ENCODE results near the gene CNTFR.

The CNTFR gene

DNA sequence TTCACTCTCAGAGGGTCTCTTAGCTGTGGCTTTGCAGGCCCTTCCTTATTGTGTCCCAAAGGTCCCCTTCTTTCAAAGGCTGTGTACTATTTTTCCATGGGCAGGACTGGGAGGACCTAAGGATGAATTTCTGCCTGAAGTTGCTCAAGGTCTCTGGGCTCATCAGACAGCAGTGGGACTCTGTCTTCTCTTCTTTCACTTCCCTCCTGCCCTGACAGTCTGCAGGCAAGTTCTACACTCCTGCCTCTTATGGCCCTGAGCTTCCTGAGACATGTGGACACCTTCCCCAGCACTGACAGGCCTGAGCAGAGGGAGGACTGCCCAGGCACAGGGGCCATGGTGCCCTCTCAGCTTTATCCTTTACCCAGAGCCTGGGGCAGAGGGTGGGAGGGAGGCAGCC lies 81.6 kb downstream of the CNTFR start:
- Histone ChIP-seq H3K27me3 (ENCODE audit: control insufficient read depth, insufficient read depth, low read length, poor library complexity, severe bottlenecking) (no peaks in the 10 kb centered on the region), H3K36me3 (ENCODE audit: control insufficient read depth, insufficient read depth, low read length) (no peaks in the 10 kb centered on the region), H3K4me3 (ENCODE audit: insufficient read depth, low read depth, low read length) (no peak overlapping the region), H3K4me1 (ENCODE audit: control insufficient read depth, insufficient read depth, low read length) (peaks cover 16% of the 10 kb centered on the region), H3K9me3 (ENCODE audit: control insufficient read depth, low read length) (no peaks in the 10 kb centered on the region), H3K27ac (ENCODE audit: insufficient read depth, low read depth, low read length, poor library complexity, severe bottlenecking) (no peak overlapping the region)

GRCh38 chr9:34507556-34507955 lies 82.0 kb downstream of the CNTFR start:
- no peak overlapping the region for H3K27ac ChIP-seq (ENCODE audit: insufficient read depth, low read depth, low read length, poor library complexity, severe bottlenecking)
- 89 to 93% methylated on average over 5 of the region's 5 CpGs for WGBS, 2 experiments
- no peaks in the 10 kb centered on the region for H3K27me3 ChIP-seq (ENCODE audit: control insufficient read depth, insufficient read depth, low read length, poor library complexity, severe bottlenecking)

DNA sequence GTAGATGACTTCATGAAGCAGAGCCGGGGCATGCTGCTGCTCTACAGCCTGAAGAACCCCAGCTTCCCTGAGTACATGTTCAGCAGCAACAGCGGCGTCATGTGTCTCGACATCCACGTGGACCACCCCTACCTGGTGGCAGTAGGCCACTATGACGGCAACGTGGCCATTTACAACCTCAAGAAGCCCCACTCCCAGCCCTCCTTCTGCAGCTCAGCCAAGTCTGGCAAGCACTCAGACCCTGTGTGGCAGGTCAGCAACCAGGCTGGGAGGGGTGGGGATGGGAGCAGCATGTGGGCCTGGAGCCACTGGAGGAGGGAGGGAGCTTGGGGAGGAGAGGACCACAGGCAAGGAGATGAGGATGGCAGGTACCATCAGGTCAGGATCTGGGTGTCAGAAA lies 82.9 kb downstream of the CNTFR start:
- WGBS, 2 experiments = 93 to 94% methylated on average over 7 of the region's 7 CpGs
- Histone ChIP-seq H3K36me3 (ENCODE audit: control insufficient read depth, insufficient read depth, low read length) (no peaks in the 10 kb centered on the region), H3K4me3 (ENCODE audit: insufficient read depth, low read depth, low read length) (no peak overlapping the region), H3K4me1 (ENCODE audit: control insufficient read depth, insufficient read depth, low read length) (peaks cover 10% of the 10 kb centered on the region), H3K9me3 (ENCODE audit: control insufficient read depth, low read length) (no peaks in the 10 kb centered on the region), H3K27ac (ENCODE audit: insufficient read depth, low read depth, low read length, poor library complexity, severe bottlenecking) (no peak overlapping the region), H3K27me3 (ENCODE audit: control insufficient read depth, insufficient read depth, low read length, poor library complexity, severe bottlenecking) (no peaks in the 10 kb centered on the region)

More at GRCh38 chr9:34507556-34507955, 82.0 kb downstream of the CNTFR start:
- Histone ChIP-seq H3K36me3 (ENCODE audit: control insufficient read depth, insufficient read depth, low read length) (no peaks in the 10 kb centered on the region), H3K9me3 (ENCODE audit: control insufficient read depth, low read length) (no peaks in the 10 kb centered on the region), H3K4me1 (ENCODE audit: control insufficient read depth, insufficient read depth, low read length) (peaks cover 15% of the 10 kb centered on the region), H3K4me3 (ENCODE audit: insufficient read depth, low read depth, low read length) (no peak overlapping the region)

GRCh38 chr9:34505370-34506120 lies 84.0 kb downstream of the CNTFR start:
- no peaks in the 10 kb centered on the region for H3K27me3 ChIP-seq (ENCODE audit: control insufficient read depth, insufficient read depth, low read length, poor library complexity, severe bottlenecking)
- H3K27ac ChIP-seq (ENCODE audit: insufficient read depth, low read depth, low read length, poor library complexity, severe bottlenecking) = no peak overlapping the region
- H3K9me3 ChIP-seq (ENCODE audit: control insufficient read depth, low read length) = no peaks in the 10 kb centered on the region
- WGBS, 2 experiments = 95 to 96% methylated on average over 5 of the region's 5 CpGs
- H3K4me3 ChIP-seq (ENCODE audit: insufficient read depth, low read depth, low read length) = no peak overlapping the region
- no peaks in the 10 kb centered on the region for H3K36me3 ChIP-seq (ENCODE audit: control insufficient read depth, insufficient read depth, low read length)
- H3K4me1 ChIP-seq (ENCODE audit: control insufficient read depth, insufficient read depth, low read length) = peaks cover 9% of the 10 kb centered on the region

- H3K27ac ChIP-seq (ENCODE audit: insufficient read depth, low read depth, low read length, poor library complexity, severe bottlenecking) = no peak overlapping the region
- no peak overlapping the region for H3K4me3 ChIP-seq (ENCODE audit: insufficient read depth, low read depth, low read length)
- H3K27me3 ChIP-seq (ENCODE audit: control insufficient read depth, insufficient read depth, low read length, poor library complexity, severe bottlenecking) = no peaks in the 10 kb centered on the region
- H3K36me3 ChIP-seq (ENCODE audit: control insufficient read depth, insufficient read depth, low read length) = no peaks in the 10 kb centered on the region
- no peaks in the 10 kb centered on the region for H3K9me3 ChIP-seq (ENCODE audit: control insufficient read depth, low read length)
- H3K4me1 ChIP-seq (ENCODE audit: control insufficient read depth, insufficient read depth, low read length) = peaks cover 4% of the 10 kb centered on the region
Measured at GRCh38 chr9:34503406-34503805, 86.1 kb downstream of the CNTFR start.

GRCh38 chr9:34502891-34503290 lies 86.6 kb downstream of the CNTFR start:
- Histone ChIP-seq H3K27ac (ENCODE audit: insufficient read depth, low read depth, low read length, poor library complexity, severe bottlenecking) (no peak overlapping the region), H3K36me3 (ENCODE audit: control insufficient read depth, insufficient read depth, low read length) (no peaks in the 10 kb centered on the region), H3K4me3 (ENCODE audit: insufficient read depth, low read depth, low read length) (no peak overlapping the region), H3K4me1 (ENCODE audit: control insufficient read depth, insufficient read depth, low read length) (peaks cover 4% of the 10 kb centered on the region), H3K27me3 (ENCODE audit: control insufficient read depth, insufficient read depth, low read length, poor library complexity, severe bottlenecking) (no peaks in the 10 kb centered on the region), H3K9me3 (ENCODE audit: control insufficient read depth, low read length) (no peaks in the 10 kb centered on the region)
- WGBS, 2 experiments = 70 to 79% methylated on average over 6 of the region's 6 CpGs

- Histone ChIP-seq H3K4me1 (ENCODE audit: control insufficient read depth, insufficient read depth, low read length) (peaks cover 4% of the 10 kb centered on the region), H3K36me3 (ENCODE audit: control insufficient read depth, insufficient read depth, low read length) (no peaks in the 10 kb centered on the region), H3K27me3 (ENCODE audit: control insufficient read depth, insufficient read depth, low read length, poor library complexity, severe bottlenecking) (no peaks in the 10 kb centered on the region), H3K27ac (ENCODE audit: insufficient read depth, low read depth, low read length, poor library complexity, severe bottlenecking) (no peak overlapping the region), H3K4me3 (ENCODE audit: insufficient read depth, low read depth, low read length) (no peak overlapping the region), H3K9me3 (ENCODE audit: control insufficient read depth, low read length) (no peaks in the 10 kb centered on the region)
- 89% methylated on average over 10 of the region's 10 CpGs for WGBS, 2 experiments
Measured at GRCh38 chr9:34502471-34502870, 87.1 kb downstream of the CNTFR start.

GRCh38 chr9:34501889-34502425 lies 87.6 kb downstream of the CNTFR start:
- Histone ChIP-seq H3K27ac (ENCODE audit: insufficient read depth, low read depth, low read length, poor library complexity, severe bottlenecking) (no peak overlapping the region), H3K9me3 (ENCODE audit: control insufficient read depth, low read length) (no peaks in the 10 kb centered on the region), H3K36me3 (ENCODE audit: control insufficient read depth, insufficient read depth, low read length) (no peaks in the 10 kb centered on the region), H3K4me1 (ENCODE audit: control insufficient read depth, insufficient read depth, low read length) (peaks cover 4% of the 10 kb centered on the region), H3K4me3 (ENCODE audit: insufficient read depth, low read depth, low read length) (no peak overlapping the region), H3K27me3 (ENCODE audit: control insufficient read depth, insufficient read depth, low read length, poor library complexity, severe bottlenecking) (no peaks in the 10 kb centered on the region)
- whole genome bisulfite sequencing, 2 experiments = 49 to 58% methylated on average over 5 of the region's 5 CpGs
